Astrocyte (in vitro differentiated cells and primary cell): ENCODE results near the gene YJU2.
A peak's percentile ranks its signal among the peaks of the same experiment; 100 is the strongest.

Experiments
- EZH2 ChIP-seq: IDR thresholded peaks from 2 replicates; pipeline ENCODE4 v1.6.1; 2012; ENCODE audit warnings: mild to moderate bottlenecking, low read length, inconsistent platforms; ENCODE audit not compliant: insufficient read depth
- TF ChIP-seq, protein P1 (sequence below): IDR thresholded peaks from 2 replicates; pipeline ENCODE4 v1.5.1; 2011; ENCODE audit warnings: low read depth, mild to moderate bottlenecking, inconsistent platforms, low read length, moderate library complexity; ENCODE audit not compliant: insufficient read depth

GRCh38 chr19:4208385-4209094 lies 38.3 kb upstream of the YJU2 start:
- TF ChIP-seq EZH2 = no peak
- TF ChIP-seq, protein P1, sequence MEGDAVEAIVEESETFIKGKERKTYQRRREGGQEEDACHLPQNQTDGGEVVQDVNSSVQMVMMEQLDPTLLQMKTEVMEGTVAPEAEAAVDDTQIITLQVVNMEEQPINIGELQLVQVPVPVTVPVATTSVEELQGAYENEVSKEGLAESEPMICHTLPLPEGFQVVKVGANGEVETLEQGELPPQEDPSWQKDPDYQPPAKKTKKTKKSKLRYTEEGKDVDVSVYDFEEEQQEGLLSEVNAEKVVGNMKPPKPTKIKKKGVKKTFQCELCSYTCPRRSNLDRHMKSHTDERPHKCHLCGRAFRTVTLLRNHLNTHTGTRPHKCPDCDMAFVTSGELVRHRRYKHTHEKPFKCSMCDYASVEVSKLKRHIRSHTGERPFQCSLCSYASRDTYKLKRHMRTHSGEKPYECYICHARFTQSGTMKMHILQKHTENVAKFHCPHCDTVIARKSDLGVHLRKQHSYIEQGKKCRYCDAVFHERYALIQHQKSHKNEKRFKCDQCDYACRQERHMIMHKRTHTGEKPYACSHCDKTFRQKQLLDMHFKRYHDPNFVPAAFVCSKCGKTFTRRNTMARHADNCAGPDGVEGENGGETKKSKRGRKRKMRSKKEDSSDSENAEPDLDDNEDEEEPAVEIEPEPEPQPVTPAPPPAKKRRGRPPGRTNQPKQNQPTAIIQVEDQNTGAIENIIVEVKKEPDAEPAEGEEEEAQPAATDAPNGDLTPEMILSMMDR = peak; percentile 44
